ENCODE measurements around the gene DLGAP4.

- TF ChIP-seq POLR2A (IDR thresholded peaks at IDR 0.05; ENCODE audit: low read depth, low read length) = no peak
- no peak for TF ChIP-seq TAF1 (IDR thresholded peaks at IDR 0.05; ENCODE audit: borderline replicate concordance, low read depth, low read length)
Observed at GRCh38 chr20:36481380-36482043, 175.4 kb downstream of the DLGAP4 start.
